ENCODE data around the gene AKTIP. TPM values are rescaled to one million over a fixed set of nuclear protein-coding genes. Genes with fewer than 3 reads are reported as not detected.

Gene AKTIP
- total RNA-seq, 2 experiments from 2014 or later: 12.4 to 17.9 TPM

GRCh38 chr16:53453928-53454327, 49.1 kb downstream of the AKTIP start:
- Histone ChIP-seq H3K4me2 (ENCODE audit: low read length) (no peak overlapping the region), H3K9me3 (ENCODE audit: low read length) (no peaks in the 10 kb centered on the region; the same call in 1 of the 2 replicates), H4K20me1 (ENCODE audit: insufficient read depth, low read length) (no peaks in the 10 kb centered on the region), H2AFZ (ENCODE audit: low read length) (no peak overlapping the region), H3K4me1 (ENCODE audit: insufficient read depth, low read length, poor library complexity, severe bottlenecking) (peaks cover 41% of the 10 kb centered on the region), H3K27ac (ENCODE audit: low read depth, low read length, poor library complexity, severe bottlenecking) (no peak overlapping the region), H3K9me2 (ENCODE audit: insufficient read depth, low read length) (no peaks in the 10 kb centered on the region), H3K36me3 (ENCODE audit: insufficient read depth, low read length) (peaks cover 64% of the 10 kb centered on the region), H3K79me2 (ENCODE audit: insufficient read depth, low read depth, low read length) (no peaks in the 10 kb centered on the region), H3K4me3 (ENCODE audit: low read depth, low read length, poor library complexity, severe bottlenecking) (no peak overlapping the region)
- CTCF ChIA-PET (ENCODE audit: unreplicated experiment): no interaction called here
- no TSS peak for BruUV-seq (replicated peaks)
- TF ChIP-seq, protein P1, sequence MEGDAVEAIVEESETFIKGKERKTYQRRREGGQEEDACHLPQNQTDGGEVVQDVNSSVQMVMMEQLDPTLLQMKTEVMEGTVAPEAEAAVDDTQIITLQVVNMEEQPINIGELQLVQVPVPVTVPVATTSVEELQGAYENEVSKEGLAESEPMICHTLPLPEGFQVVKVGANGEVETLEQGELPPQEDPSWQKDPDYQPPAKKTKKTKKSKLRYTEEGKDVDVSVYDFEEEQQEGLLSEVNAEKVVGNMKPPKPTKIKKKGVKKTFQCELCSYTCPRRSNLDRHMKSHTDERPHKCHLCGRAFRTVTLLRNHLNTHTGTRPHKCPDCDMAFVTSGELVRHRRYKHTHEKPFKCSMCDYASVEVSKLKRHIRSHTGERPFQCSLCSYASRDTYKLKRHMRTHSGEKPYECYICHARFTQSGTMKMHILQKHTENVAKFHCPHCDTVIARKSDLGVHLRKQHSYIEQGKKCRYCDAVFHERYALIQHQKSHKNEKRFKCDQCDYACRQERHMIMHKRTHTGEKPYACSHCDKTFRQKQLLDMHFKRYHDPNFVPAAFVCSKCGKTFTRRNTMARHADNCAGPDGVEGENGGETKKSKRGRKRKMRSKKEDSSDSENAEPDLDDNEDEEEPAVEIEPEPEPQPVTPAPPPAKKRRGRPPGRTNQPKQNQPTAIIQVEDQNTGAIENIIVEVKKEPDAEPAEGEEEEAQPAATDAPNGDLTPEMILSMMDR (conservative IDR thresholded peaks at IDR 0.05; ENCODE audit: low read length): no peak
- TF ChIP-seq EZH2phosphoT487 (IDR thresholded peaks at IDR 0.05; ENCODE audit: borderline replicate concordance, low read depth, low read length): no peak
- POLR2A ChIA-PET: no interaction called here
- DNase-seq (ENCODE audit: low spot score): no peak
- intact Hi-C loops (cut with micrococcal nuclease; ENCODE audit: unreplicated experiment): no loop called here

DNA sequence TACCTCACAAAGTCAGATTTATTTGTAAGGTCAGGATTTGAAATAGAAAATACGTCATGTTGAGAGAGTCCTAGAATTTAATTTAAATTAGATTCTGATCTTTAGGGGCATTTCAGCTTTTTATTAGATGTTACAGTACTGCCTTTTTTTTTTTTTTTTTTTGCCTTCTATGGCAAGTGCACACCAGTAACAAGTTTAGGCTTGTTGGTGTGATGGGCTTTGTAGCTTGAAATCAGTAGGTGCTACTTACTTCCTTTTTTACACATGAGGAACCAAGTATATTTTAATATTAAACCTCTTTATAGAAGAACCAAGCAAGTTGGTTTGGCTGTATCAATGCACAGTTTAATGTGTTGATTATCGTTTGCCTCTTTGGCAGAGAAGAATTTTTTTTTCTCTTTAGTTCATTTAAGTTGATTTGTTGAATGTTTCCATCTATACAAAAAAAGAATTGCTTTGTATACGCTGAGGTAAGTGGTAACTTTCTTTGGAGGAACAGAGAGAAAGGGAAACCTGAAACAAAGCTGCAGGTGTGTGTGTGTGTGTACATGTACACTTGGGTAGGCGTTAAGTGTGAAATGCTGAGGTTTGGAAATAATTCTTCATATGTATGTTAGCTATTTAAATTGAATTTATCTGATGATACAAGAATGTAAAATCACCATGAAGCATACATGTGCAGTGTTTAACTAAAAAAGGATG, 53.0 kb downstream of the AKTIP start:
- DNase-seq (ENCODE audit: low spot score): peak; percentile 63
- intact Hi-C loops (cut with micrococcal nuclease; ENCODE audit: unreplicated experiment): no loop called here
- Histone ChIP-seq H3K9me3 (ENCODE audit: low read length) (no peaks in the 10 kb centered on the region), H4K20me1 (ENCODE audit: insufficient read depth, low read length) (no peaks in the 10 kb centered on the region), H3K4me2 (ENCODE audit: low read length) (peak overlapping the region; percentile 48), H3K36me3 (ENCODE audit: insufficient read depth, low read length) (peaks cover 66% of the 10 kb centered on the region), H2AFZ (ENCODE audit: low read length) (no peak overlapping the region; the same call in 1 of the 2 replicates), H3K4me1 (ENCODE audit: insufficient read depth, low read length, poor library complexity, severe bottlenecking) (peaks cover 17% of the 10 kb centered on the region), H3K4me3 (ENCODE audit: low read depth, low read length, poor library complexity, severe bottlenecking) (peak overlapping the region; percentile 34), H3K27ac (ENCODE audit: low read depth, low read length, poor library complexity, severe bottlenecking) (peak overlapping the region; percentile 70), H3K79me2 (ENCODE audit: insufficient read depth, low read depth, low read length) (no peaks in the 10 kb centered on the region), H3K9me2 (ENCODE audit: insufficient read depth, low read length) (no peaks in the 10 kb centered on the region)
- CTCF ChIA-PET (ENCODE audit: unreplicated experiment): no interaction called here
- POLR2A ChIA-PET: interaction anchor here (0.6 to 1.4 kb wide), 4 partner anchors 13 to 102 kb away, joined by 3 to 4 read pairs (median 4); partner anchors contain the start of gene RBL2
- TF ChIP-seq, protein P1 (conservative IDR thresholded peaks at IDR 0.05; ENCODE audit: low read length): no peak
- TF ChIP-seq EZH2phosphoT487 (IDR thresholded peaks at IDR 0.05; ENCODE audit: borderline replicate concordance, low read depth, low read length): no peak
- no TSS peak for BruUV-seq (replicated peaks)

- Histone ChIP-seq H3K79me2 (ENCODE audit: insufficient read depth, low read depth, low read length) (no peaks in the 10 kb centered on the region), H3K4me2 (ENCODE audit: low read length) (no peak overlapping the region), H2AFZ (ENCODE audit: low read length) (no peak overlapping the region), H4K20me1 (ENCODE audit: insufficient read depth, low read length) (no peaks in the 10 kb centered on the region), H3K27ac (ENCODE audit: low read depth, low read length, poor library complexity, severe bottlenecking) (no peak overlapping the region), H3K36me3 (ENCODE audit: insufficient read depth, low read length) (peaks cover 70% of the 10 kb centered on the region), H3K4me1 (ENCODE audit: insufficient read depth, low read length, poor library complexity, severe bottlenecking) (peaks cover 17% of the 10 kb centered on the region), H3K9me2 (ENCODE audit: insufficient read depth, low read length) (no peaks in the 10 kb centered on the region), H3K9me3 (ENCODE audit: low read length) (peaks cover 9% of the 10 kb centered on the region; the same call in 1 of the 2 replicates), H3K4me3 (ENCODE audit: low read depth, low read length, poor library complexity, severe bottlenecking) (no peak overlapping the region)
- TSS peak; percentile 11 for BruUV-seq (replicated peaks)
- ChIA-PET CTCF (ENCODE audit: unreplicated experiment) (interaction anchor here (1.5 kb wide), 1 partner anchor 10 kb away, joined by 3 read pairs; no protein-coding TSS in a partner anchor), POLR2A (interaction anchor here (0.9 to 1.5 kb wide), 4 partner anchors 10 to 25 kb away, joined by 3 to 7 read pairs (median 3); no protein-coding TSS in a partner anchor)
- intact Hi-C loops (cut with micrococcal nuclease; ENCODE audit: unreplicated experiment): no loop called here
- no peak for DNase-seq (ENCODE audit: low spot score)
- TF ChIP-seq, protein P1 (conservative IDR thresholded peaks at IDR 0.05; ENCODE audit: low read length): no peak
- TF ChIP-seq EZH2phosphoT487 (IDR thresholded peaks at IDR 0.05; ENCODE audit: borderline replicate concordance, low read depth, low read length): no peak
These were observed 56.9 kb downstream of the AKTIP start for GRCh38 chr16:53446090-53446489.

All from OCI-LY7 (cell line).